Endothelial cell of hepatic sinusoid (primary cell): ENCODE results near the gene CIT.

ENCODE experiments used
- in situ Hi-C: cut with HindIII; loops from 2 replicates; pipeline ENCODE4 v1.10.0; 2017; ENCODE audit warnings: low sequenced_read_pairs

The CIT gene

DNA sequence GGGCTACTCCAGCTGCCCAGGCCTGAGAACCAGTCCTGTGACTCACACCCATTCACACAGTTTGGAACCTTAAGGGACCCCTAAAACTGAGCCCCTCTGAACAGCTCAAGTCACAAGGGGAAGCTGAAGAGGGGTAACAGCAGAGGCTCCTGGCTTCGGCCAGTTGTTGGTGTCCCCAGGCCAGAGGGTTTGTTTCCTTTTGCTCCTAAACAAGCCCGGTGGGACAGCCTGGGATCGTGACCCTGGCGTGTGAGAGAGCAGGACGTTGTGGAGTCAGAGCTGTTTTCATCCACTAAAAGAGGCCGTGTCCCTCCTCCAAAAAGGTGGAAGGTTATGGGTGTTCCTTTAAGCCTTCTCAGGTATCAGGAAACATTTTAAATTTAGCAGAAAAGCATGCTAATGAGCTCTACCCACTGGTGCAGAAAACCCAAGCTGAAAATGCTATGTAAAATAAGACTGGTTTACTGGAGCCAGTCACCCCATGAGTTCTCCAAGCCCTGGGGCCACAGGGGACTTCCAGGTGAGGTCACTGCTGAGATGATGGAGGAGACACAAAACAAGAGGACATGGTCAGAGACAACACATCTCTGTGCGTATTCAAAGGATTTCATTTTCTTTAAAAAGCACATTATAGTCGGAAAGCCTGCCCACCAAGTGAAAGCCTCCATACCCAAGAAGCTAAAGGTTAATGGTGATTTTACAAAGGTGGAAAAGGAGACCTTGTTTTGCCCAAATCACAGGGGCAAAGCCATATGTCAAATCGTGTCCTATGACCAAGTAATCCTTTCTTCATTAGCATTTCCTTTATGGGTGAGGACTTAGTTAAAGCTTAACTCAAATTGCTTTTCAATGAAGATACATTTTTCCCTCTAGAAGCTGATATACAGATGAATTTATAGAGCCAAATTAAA is 195.1 kb downstream of the CIT start:
- in situ Hi-C loops: no loop called here

DNA sequence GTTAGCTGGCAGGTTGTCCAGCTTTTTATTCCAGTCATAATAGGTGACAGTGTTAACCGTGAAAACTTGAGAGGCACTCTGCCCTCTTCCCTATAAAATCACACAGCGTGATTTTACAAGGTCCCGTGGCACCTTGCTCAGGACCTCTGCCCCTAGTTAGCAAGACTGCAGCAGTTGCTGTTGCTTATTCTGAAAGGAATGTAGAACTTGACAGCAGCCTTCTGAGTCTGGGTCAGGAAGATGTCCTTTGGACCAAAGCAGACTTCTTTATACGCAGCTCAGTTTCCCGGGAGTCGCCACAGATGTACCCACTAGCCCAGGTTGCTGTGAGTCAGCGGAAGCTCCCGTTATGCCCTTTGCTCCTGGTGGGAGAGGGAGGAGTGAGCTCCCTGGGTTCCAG is 196.0 kb downstream of the CIT start:
- in situ Hi-C loops: no loop called here

DNA sequence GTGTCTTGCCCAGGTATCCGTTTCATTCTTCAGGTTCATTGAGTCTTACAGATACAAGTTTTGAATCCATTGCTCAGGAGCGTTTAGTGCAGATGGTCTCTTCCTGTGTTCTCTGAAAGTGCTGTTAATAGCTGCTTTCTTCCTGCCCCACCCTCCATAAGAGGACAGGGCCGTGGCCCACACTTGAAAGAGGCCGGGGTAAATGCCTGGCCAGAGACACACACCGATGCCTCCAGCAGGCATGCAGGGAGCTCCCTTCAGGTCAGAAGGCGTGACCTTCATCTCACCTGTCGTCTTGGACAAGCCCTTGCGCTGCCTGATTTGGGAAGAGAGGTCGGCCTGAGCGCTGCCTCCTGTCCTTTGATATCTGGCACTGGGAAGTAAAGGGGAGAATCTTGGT is 197.6 kb downstream of the CIT start:
- in situ Hi-C loops: no loop called here

DNA sequence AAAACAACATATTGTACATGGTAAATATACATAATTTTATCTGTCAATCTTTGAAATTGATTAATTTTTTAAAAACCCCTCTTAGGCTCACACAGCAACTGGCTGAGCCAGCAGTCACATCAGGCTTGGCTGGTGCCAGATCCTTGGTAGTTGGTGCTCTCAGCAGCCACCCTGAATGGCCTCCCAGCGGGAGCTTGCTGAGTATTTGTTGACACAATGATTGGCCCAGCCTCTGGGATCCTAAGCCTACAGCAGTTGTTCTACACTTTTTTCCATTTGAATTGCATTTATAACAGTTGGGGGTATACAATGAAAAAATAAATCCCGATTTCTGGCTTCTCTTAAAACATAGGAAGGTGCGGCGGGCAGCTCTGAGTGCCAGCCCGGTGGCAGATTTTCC is 198.0 kb downstream of the CIT start:
- in situ Hi-C loops: no loop called here

DNA sequence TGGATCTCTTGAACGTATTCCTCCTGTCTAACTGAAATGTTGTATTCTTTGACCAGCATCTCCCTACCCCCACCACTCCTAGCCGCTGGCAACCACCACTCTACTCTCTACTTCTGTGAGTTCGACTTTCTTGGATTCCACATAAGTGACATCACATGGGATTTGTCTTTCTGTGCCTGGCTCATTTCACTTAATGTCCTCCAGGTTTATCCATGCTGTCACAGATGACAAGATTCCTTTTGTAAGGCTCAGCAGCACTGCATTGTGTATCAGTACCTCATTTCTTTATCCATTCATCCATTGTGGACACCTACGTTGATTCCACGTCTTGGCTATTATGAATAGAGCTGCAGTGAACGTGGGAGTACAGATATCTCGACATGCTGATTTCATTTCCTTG is 198.7 kb downstream of the CIT start:
- in situ Hi-C loops: no loop called here

DNA sequence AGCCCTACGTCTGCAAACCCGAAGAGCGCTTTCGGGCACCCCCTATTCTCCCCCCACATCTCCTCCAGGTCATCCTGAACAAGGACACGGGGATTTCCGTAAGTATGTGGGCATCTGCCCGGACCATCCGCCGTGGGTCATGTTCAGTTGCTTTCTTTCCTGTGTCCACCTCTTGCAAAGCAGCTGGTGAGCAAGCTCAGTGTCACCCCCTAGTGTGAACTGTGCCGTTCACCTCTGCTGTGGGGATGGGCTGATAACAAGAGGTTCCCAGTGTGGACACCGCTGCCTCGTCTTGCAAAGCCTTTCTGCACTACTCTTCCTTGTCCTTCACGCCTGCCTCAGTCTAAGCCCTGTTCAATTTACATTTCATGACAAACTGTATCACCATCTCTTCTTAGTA is 200.5 kb downstream of the CIT start:
- in situ Hi-C loops: no loop called here

DNA sequence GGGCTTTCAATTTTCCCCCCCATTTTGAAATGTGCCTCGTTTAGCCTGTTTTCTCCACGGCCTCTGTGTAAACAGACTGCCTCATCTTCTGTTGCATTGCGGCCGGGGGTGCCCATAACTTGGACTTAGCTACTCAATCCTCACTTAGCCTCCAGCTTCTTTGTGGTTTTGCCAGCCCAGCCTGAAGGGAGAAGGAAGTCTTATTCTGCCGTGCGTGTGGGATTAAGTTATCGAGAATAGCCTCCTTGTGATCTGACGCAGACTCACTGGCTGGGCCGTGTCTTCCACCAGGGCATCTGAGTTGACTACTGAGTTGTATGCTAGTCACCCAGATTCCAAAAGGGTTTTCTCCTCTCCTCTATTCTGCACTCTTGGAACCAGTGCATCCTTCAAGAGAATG is 201.1 kb downstream of the CIT start:
- in situ Hi-C loops: no loop called here

DNA sequence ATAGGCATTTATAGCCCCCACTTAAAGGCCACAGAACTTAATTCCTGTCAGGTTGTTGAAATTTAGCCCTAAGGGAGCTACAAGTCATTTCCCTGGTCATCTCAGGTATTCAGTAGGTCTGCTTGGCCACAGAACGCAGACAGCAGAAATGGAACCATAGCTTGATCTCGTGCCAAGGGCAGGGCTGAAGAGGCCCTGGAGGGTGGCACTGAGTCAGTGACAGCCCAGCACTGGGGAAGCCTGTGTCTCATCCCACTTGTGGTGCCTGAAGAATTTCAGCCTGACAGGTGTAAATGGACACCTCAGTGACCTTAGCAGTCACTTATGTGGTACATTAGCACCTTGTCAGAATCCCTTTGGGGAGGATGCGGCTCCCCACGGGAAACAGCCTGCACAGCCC is 202.6 kb downstream of the CIT start:
- in situ Hi-C loops: no loop called here

DNA sequence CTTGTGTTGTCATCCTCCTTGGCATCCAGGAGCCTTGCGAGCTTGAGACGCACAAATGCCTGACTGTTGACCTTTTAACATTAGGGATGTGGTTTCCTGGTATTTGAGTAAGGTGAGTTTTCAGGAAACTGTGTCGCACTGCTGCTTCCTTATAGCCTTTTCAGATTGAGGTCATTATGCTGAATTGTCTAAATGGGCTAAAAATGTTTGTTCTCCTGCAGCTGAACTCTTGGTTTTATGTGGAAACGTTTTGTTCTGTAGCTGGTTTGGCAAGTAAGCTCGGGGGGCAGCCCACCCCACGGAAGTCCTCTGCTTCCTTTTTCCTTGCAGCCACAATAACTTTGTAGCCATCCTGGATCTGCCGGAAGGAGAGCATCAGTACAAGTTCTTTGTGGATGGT is 203.5 kb downstream of the CIT start:
- in situ Hi-C loops: no loop called here

DNA sequence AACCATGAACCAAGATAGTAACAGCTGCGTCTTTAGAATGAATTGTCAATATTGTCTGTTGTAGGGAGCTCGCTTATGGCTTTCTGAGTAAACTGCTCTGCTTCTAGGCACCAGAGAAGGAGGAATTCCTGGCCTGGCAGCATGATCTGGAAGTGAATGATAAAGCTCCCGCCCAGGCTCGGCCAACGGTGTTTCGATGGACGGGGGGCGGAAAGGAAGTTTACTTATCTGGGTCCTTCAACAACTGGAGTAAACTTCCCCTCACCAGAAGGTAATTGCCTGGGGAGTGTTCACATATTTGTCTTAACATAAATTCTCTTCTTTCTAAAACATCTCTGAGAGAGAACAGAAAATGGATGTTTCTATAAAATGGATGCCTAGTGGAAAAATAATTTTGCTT is 204.9 kb downstream of the CIT start:
- in situ Hi-C loops: no loop called here

DNA sequence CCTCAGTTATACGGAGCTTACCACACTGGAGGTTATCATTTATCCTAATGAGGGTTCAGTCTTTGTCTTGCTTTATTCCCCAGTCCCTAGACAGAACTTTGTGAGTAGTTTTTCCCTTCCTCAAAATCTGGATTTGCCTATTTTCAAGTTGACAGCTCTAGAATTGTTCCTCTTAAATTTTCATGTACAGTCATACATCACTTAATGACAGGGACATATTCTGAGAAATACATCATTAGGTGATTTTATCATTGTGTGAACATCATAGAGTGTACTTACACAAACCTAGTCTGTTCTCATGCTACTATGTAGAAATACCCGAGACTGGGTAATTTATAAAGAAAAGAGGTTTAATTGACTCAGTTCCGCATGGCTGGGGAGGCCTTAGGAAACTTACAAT is 206.1 kb downstream of the CIT start:
- in situ Hi-C loops: no loop called here

DNA sequence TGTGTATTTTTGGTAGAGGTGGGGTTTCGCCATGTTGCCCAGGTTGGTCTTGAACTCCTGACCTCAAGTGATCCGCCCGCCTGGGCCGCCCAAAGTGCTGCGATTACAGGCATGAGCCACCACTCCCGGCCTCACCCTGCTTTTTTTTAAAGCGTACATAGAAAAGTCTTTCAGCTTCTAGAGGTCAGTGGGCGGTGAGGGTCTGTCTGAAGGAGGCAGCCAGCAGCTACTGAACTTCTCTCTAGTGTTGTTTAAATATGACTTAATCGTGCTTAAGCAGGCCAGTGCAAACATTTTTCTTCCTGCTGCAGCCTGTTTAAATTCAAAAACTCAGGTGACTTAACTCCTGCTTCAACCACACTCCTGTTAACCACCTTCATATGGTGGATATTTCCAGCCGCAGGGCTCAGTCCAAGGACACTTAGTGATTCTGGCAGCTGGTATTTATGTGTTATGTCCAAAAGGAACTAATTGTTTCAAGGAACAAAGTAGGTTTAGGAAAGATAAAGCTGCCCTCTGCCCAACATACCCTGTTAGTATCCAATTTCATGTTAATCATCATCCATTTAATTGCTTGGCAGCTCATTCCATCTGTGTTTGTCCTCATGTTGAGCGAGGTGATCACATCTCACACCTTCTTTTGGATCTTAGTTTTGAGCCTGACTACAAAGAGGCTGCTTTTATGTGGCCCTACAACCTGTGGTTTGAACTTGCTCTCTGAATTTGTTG is 207.2 kb downstream of the CIT start:
- in situ Hi-C loops: no loop called here

DNA sequence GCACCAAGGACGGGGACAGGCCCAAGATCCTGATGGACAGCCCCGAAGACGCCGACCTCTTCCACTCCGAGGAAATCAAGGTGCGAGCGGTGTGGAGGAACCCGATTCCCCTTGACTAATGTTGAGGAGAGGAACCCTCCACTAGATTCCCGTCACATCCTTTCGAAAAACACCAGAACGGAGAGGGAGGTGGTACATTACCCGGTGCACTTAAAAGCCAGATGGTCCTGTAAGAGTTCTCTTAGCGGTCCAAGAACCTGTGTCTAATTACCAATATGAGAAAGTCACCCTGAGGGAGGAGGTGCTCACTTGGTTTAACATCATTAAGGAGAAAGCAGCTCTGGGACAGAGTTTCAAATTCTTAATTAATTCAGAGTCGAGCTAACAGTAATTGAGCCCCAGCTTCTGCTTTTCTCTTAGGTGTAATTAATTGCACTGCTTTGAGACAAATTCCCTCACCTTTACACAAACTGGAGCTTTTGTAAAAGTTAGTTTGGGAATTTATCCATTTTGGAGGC is 208.7 kb downstream of the CIT start:
- in situ Hi-C loops: no loop called here

DNA sequence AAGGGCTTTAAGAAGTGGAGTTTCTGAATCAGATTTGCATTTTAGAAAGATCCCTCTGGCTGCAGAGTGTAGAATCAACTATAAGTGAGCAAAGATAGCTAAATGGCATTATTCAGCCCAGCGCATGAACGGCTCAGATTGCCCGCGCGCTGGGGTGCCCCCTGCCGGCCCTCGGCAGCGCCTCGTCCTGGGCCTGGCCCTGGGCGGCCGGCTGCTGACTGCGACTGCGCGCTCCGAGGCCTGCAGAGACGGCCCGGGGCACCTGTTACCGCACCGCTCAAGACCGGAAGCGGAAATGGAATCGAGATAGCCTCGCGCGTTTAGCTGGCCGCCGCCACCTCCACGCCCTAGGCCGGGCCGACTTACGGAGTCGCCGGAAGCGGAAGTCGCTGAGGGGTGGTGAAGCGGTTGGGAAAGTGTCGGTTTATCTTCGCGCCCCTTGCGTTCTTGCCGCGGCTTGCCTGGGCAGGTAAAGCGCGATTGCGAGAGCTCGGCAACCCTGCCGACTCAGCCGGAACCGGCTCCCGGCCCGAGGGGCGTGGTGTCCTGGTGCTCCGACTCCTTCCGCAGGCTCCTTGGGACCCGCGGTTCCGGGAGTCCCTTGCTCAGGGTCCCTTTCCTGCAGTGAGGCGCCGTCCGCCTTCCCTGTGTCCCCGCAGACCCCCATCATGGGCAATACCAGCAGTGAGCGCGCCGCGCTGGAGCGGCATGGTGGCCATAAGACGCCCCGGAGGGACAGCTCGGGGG is 209.4 kb downstream of the CIT start, which contains the start of gene PRKAB1:
Gene PRKAB1 (plus strand): TSS at position 557 of the 747 bp plus-strand sequence. CDS start 112 bp downstream, at position 669.
- in situ Hi-C loops: no loop called here

DNA sequence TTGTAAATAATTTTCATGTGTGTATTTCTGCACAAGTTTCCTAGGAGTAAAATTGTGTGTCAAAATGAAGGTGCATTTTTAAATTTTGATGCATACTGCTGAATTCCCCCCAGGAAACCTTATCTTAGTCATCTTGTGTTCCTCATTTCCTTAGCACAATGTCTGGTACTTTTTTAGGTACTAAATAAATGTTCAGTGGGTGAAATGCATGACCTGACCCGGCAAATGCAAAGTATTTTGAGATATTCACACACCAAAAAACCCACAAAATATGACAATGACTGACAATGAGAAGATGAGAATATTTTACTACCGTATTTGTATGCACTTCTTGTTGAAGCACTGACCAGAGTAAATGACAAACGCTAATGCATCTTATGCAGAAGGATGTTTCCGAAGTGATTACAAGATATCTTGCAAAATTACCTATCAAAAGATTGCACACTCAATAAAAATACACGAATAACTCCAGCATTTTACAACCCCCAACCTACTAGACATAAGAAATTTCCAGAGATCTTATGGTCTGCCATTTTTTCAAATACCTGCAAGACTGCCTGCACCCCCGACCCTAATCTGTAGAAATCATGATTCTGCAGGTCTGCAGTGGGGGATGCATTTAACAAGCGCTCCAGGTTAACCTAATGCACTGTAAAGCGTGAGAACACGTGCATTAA is 210.1 kb downstream of the CIT start:
- in situ Hi-C loops: no loop called here

DNA sequence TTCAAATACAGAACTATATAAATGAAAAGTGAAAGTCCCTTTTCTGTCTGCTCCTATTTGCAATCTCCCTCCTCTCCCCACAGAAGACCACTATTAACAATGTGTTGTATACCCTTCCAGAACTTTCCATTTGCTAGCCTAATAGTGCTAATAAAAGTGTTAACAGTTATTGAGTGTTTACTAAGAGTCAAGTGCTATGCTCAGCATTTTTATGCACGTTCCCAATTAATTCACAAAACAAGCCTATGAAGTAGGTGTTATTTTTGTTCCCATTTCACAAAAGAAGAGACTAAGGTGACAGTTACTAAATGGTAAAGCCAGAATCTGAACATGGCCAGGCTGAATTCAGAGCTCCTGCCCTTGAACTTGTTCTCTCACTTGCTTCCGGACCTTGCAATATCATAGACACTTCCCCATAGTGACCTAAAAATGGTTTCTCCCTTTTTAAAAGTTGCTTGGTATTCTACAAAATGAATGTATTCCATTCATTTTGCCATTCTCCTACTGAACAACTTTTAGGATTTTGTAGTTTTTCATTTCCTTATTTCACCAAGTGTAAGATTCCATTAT is 210.8 kb downstream of the CIT start:
- in situ Hi-C loops: no loop called here

DNA sequence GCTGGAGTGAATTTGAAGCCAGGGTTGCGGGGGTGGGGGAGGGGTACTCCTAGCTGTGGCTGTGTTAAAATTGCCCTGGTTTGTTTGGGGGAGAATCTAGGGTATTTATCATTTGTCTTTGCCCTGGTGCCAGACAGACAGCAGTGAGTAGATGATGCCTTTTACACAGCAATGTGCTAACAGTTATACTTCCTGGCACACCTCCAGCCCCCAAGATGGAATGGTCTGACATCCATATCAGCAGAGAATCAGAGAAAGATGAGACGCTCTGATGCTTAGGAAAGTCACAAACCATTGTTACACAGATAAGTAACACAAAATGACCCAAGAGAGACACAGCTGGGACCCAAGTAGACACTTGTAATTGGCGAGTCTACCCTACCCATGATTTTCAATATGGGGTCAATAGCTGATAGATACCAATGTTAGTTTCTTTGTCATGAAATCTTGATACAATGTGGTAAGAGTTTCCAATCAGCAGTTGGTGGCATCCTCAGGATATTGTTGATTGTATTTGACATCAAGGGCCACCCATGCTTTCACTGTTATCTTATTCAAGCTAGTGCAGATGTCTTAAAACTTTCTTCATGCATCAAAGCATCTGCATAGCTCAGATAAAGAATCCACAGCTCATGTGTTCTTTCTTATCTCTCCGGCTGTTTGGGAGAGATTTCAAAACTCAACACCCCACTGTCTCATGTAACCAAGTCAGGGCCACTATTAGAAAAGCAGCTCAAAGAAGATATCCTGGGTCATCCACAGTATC is 211.8 kb downstream of the CIT start:
- in situ Hi-C loops: no loop called here

DNA sequence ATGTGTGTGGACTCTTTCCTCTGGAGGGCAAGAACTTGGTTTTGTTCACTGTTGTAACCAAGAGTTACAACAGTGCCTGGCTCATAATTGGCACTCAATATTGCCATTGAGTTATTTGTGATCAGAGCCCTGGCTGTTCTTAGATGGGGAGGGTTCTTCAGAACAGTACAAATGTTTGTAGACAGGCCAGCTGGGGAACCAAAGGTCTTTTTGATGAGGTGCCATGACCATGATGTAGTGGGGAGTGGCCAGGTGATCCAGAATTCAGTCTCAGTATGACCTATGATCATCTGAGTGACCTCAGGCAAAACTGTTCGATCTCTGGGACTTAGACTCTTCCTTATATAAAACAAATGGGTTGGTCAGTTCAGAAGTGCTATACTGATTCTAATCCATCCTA is 212.5 kb downstream of the CIT start:
- in situ Hi-C loops: no loop called here

DNA sequence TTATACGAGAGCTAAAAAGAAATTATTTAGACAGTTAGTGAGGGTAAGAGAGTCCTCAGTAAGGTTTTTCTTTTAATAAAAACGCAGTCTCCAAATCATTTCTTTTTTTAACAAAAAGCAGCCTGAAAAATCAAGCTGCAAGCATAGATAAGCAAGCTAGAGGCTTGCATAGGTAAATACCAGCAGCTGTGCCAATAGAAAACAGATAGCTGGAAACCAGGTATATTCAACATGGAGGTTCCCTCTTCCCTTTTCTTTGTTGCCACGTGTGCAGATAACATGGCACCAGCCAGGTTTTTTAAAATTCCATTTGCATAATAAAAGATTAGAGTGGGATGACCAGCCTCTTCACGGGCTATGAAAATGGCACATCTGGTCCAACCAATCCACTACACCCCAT is 215.2 kb downstream of the CIT start:
- in situ Hi-C loops: no loop called here

DNA sequence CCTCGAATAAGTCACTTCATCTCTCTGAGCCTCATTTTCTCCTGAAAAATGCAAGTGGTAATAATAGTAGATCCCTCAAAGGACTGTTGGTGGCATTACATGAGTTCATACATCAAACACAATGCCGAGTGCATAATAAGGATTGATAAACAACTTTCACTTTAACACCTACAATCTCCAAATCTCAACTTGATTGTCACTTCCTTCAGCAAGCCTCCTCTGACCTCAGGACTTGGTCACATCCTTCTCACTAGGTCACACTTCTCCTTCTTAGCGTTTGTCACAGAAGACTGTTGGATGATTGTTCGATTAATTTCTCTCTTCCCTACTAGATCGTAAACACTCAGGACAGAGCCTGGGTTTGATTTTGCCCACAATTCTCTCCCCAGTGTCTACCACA is 217.0 kb downstream of the CIT start:
- in situ Hi-C loops: no loop called here
